B cell (primary cell): ENCODE data around the gene CNTNAP2. TPM values are rescaled to one million over a fixed set of nuclear protein-coding genes. Genes with fewer than 3 reads are reported as not detected.

Source experiments
- ATAC-seq: fragments of 200-7000 bp; cut with Tn5 transposase; one replicate; pipeline ENCODE4 v1.10.0; 2021; ENCODE audit warnings: low read depth, mild to moderate bottlenecking, moderate number of reproducible peaks, moderate library complexity
- CTCF ChIA-PET: fragments of 350-600 bp; sonication (Branson Sonifier 250); formaldehyde crosslinking; loops from one replicate; lab custom pipeline; 2021; ENCODE audit warnings: antibody characterized with exemption, inconsistent platforms; lab: Charles Lee
- POLR2A ChIA-PET: fragments of 350-600 bp; sonication (Branson Sonifier 250); formaldehyde crosslinking; loops from one replicate; lab custom pipeline; 2021; ENCODE audit warnings: antibody characterized with exemption; lab: Charles Lee
- DNase-seq: peaks from one replicate; pipeline ENCODE4 v3.0.0; 2013
- H2AFZ ChIP-seq: 2 replicates; pipeline ENCODE4 v1.6.1; 2012; ENCODE audit warnings: mild to moderate bottlenecking, low read depth, low read length; ENCODE audit not compliant: insufficient read depth, poor library complexity, severe bottlenecking
- H3K27ac ChIP-seq, 2 donors: 1 replicate in 1 of 2; 2 replicates in 1 of 2; pipeline ENCODE4 v1.5.1; 2012 to 2013; ENCODE audit warnings: low read length in 2 of 2, mild to moderate bottlenecking in 2 of 2, moderate library complexity in 1 of 2
- H3K27me3 ChIP-seq, 4 experiments: fragments of 200-600 bp in 1 of 4; sonication (generic) in 1 of 4; replicated peaks in 1 of 4; 1 replicate in 2 of 4; 2 replicates in 2 of 4; pipeline versions ENCODE4 v1.6.1 to v1.7.0; 2013 to 2016; ENCODE audit warnings: low read length in 3 of 4, mild to moderate bottlenecking in 2 of 4, mixed read lengths in 1 of 4, moderate library complexity in 1 of 4; ENCODE audit not compliant: insufficient read depth in 4 of 4, control insufficient read depth in 3 of 4; ENCODE audit errors: control extremely low read depth in 1 of 4
- H3K36me3 ChIP-seq, 2 experiments: replicated peaks in 1 of 2; 1 replicate in 1 of 2; 2 replicates in 1 of 2; pipeline versions ENCODE4 v1.6.1 to v1.7.1; 2013; ENCODE audit warnings: low read length in 1 of 2; ENCODE audit not compliant: insufficient read depth in 2 of 2, control insufficient read depth in 1 of 2; ENCODE audit errors: control extremely low read depth in 1 of 2, extremely low read depth in 1 of 2
- H3K4me1 ChIP-seq, 2 donors: fragments of 200-600 bp in 1 of 2; sonication (generic) in 1 of 2; 1 replicate in 1 of 2; 2 replicates in 1 of 2; pipeline versions ENCODE4 v1.5.1 to v1.6.1; 2013 to 2017; ENCODE audit warnings: low read length in 2 of 2; ENCODE audit not compliant: control insufficient read depth in 2 of 2, insufficient read depth in 2 of 2
- H3K4me2 ChIP-seq: replicated peaks from 2 replicates; pipeline ENCODE3; 2012; ENCODE audit warnings: mild to moderate bottlenecking, low read depth, low read length; ENCODE audit not compliant: poor library complexity, severe bottlenecking
- H3K4me3 ChIP-seq, 5 experiments: fragments of 200-600 bp in 1 of 5; sonication (generic) in 1 of 5; 1 replicate in 3 of 5; 2 replicates in 2 of 5; pipeline versions ENCODE4 v1.5.1 to v1.7.0; 2011 to 2016; ENCODE audit warnings: low read length in 4 of 5, mild to moderate bottlenecking in 4 of 5, low read depth in 2 of 5, control low read depth in 1 of 5, moderate library complexity in 1 of 5; ENCODE audit not compliant: insufficient read depth in 1 of 5; ENCODE audit errors: control extremely low read depth in 1 of 5, extremely low read depth in 1 of 5
- H3K79me2 ChIP-seq: fragments of 200-600 bp; sonication (generic); one replicate; pipeline ENCODE4 v1.6.0; 2016; ENCODE audit warnings: low read length; ENCODE audit not compliant: control insufficient read depth, insufficient read depth
- H3K9ac ChIP-seq: fragments of 200-600 bp; sonication (generic); 2 replicates; pipeline ENCODE4 v1.6.1; 2017; ENCODE audit warnings: mild to moderate bottlenecking, low read length, moderate library complexity
- H3K9me3 ChIP-seq, 3 donors: one replicate each; pipeline versions ENCODE4 v1.6.1 to v1.7.1; 2013; ENCODE audit warnings: low read length in 2 of 3; ENCODE audit not compliant: control insufficient read depth in 2 of 3, insufficient read depth in 1 of 3; ENCODE audit errors: control extremely low read depth in 1 of 3
- H4K20me1 ChIP-seq: 2 replicates; pipeline ENCODE4 v1.6.0; 2012; ENCODE audit warnings: mild to moderate bottlenecking, low read length; ENCODE audit not compliant: insufficient read depth, control insufficient read depth, poor library complexity, severe bottlenecking
- H3K27ac Mint-ChIP-seq: one replicate; pipeline ENCODE4 v1.8.0; 2021; ENCODE audit warnings: mixed read lengths
- H3K27me3 Mint-ChIP-seq: one replicate; pipeline ENCODE4 v1.8.0; 2021; ENCODE audit warnings: mixed read lengths
- H3K4me1 Mint-ChIP-seq: one replicate; pipeline ENCODE4 v1.8.0; 2021; ENCODE audit warnings: mixed read lengths
- H3K4me3 Mint-ChIP-seq: one replicate; pipeline ENCODE4 v1.8.0; 2021; ENCODE audit warnings: mixed read lengths
- H3K9me3 Mint-ChIP-seq: one replicate; pipeline ENCODE4 v1.8.0; 2022; ENCODE audit warnings: mixed read lengths; ENCODE audit not compliant: insufficient read depth
- EZH2 ChIP-seq: IDR thresholded peaks from 2 replicates; pipeline ENCODE4 v1.6.1; 2012; ENCODE audit warnings: borderline replicate concordance, low read depth, mild to moderate bottlenecking, moderate library complexity, low read length; ENCODE audit not compliant: insufficient read depth, poor library complexity, severe bottlenecking
- WGBS: methylation state at CpG from one replicate; pipeline ENCODE4 v1.1.5; 2013; ENCODE audit warnings: missing lambda C conversion rate; ENCODE audit not compliant: insufficient coverage; 5-methylcytosine and 5-hydroxymethylcytosine counted together
- intact Hi-C: fragments of 100-400 bp; cut with micrococcal nuclease; formaldehyde crosslinking; loops from one replicate; pipeline ENCODE4 v1.10.0; 2022
- polyA plus RNA-seq: library from polyadenylated mRNA; depleted of rRNA; stranded (reverse); fragments of >200 nt; gene quantifications from 2 replicates; pipeline ENCODE4 v1.2.3, GENCODE V29; 2012
- total RNA-seq, 2 donors: library from RNA; stranded (reverse); fragments of 120-200 nt in 1 of 2; gene quantifications; 1 replicate in 1 of 2; 2 replicates in 1 of 2; pipeline versions ENCODE4 v1.2.3 to v1.2.4, GENCODE V29; 2013 to 2022
- TF ChIP-seq, protein P1 (sequence below): fragments of 200-600 bp; IDR thresholded peaks from one replicate; pipeline ENCODE4 v1.8.0; 2022; ENCODE audit warnings: antibody characterized with exemption, mild to moderate bottlenecking

CNTNAP2 gene
- total and polyA plus RNA-seq, 2 donors (not counting 1 experiment from before 2014, with no cell fraction given) = 7.4 to 16.6 TPM

DNA sequence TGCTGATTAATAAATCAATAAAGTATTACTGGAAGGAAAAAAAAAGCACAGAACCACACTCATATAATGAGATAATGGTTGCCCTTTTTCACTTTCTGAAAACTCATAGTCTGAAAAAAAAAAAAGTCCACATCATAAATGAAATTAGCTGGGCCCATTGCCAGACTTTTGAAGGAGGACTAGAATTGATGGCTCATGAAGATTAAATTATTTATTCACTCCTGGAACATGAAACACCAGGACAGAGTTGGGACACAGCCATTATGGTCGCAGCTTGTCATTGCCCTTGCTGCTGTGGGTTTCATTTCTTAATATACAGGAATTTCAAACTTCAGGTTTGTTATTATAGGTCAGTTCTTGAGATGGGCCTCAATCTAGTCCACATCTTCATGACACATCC, 91.9 kb downstream of the CNTNAP2 start:
- no peak overlapping the region for H3K9ac ChIP-seq
- no peak for TF ChIP-seq EZH2
- TF ChIP-seq, protein P1, sequence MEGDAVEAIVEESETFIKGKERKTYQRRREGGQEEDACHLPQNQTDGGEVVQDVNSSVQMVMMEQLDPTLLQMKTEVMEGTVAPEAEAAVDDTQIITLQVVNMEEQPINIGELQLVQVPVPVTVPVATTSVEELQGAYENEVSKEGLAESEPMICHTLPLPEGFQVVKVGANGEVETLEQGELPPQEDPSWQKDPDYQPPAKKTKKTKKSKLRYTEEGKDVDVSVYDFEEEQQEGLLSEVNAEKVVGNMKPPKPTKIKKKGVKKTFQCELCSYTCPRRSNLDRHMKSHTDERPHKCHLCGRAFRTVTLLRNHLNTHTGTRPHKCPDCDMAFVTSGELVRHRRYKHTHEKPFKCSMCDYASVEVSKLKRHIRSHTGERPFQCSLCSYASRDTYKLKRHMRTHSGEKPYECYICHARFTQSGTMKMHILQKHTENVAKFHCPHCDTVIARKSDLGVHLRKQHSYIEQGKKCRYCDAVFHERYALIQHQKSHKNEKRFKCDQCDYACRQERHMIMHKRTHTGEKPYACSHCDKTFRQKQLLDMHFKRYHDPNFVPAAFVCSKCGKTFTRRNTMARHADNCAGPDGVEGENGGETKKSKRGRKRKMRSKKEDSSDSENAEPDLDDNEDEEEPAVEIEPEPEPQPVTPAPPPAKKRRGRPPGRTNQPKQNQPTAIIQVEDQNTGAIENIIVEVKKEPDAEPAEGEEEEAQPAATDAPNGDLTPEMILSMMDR = no peak
- no peaks in the 10 kb centered on the region for H3K27me3 Mint-ChIP-seq
- H3K27ac ChIP-seq = no peak overlapping the region
- ATAC-seq (no peak), DNase-seq (no peak)
- WGBS = no CpG with 5 or more reads among the region's 1 CpG
- H3K79me2 ChIP-seq = no peaks in the 10 kb centered on the region
- ChIA-PET CTCF (no interaction called here), POLR2A (no interaction called here)
- no peaks in the 10 kb centered on the region for H3K9me3 ChIP-seq
- no peak overlapping the region for H3K4me3 ChIP-seq
- H3K4me2 ChIP-seq = no peak overlapping the region
- intact Hi-C loops = no loop called here
- no peaks in the 10 kb centered on the region for H3K27me3 ChIP-seq
- peaks cover 2% of the 10 kb centered on the region for H3K9me3 Mint-ChIP-seq
- H2AFZ ChIP-seq = no peak overlapping the region
- H4K20me1 ChIP-seq = no peaks in the 10 kb centered on the region
- no peaks in the 10 kb centered on the region for H3K4me1 Mint-ChIP-seq
- no peak overlapping the region for H3K4me3 Mint-ChIP-seq
- no peaks in the 10 kb centered on the region for H3K36me3 ChIP-seq
- H3K27ac Mint-ChIP-seq = no peak overlapping the region
- H3K4me1 ChIP-seq = no peaks in the 10 kb centered on the region

- H3K4me3 ChIP-seq = no peak overlapping the region
- H2AFZ ChIP-seq = no peak overlapping the region
- no peak overlapping the region for H3K9ac ChIP-seq
- no peaks in the 10 kb centered on the region for H3K4me1 ChIP-seq
- H3K27ac ChIP-seq = no peak overlapping the region
- intact Hi-C loops = no loop called here
- Mint-ChIP-seq H3K4me3 (no peak overlapping the region), H3K4me1 (no peaks in the 10 kb centered on the region), H3K27me3 (no peaks in the 10 kb centered on the region), H3K9me3 (peaks cover 3% of the 10 kb centered on the region), H3K27ac (no peak overlapping the region)
- no peaks in the 10 kb centered on the region for H4K20me1 ChIP-seq
- H3K79me2 ChIP-seq = no peaks in the 10 kb centered on the region
- DNase-seq = no peak
- ATAC-seq = no peak
- CTCF ChIA-PET = no interaction called here
- H3K4me2 ChIP-seq = no peak overlapping the region
- WGBS = 83% methylated on average over 2 of the region's 4 CpGs
- no peaks in the 10 kb centered on the region for H3K27me3 ChIP-seq
- no peak for TF ChIP-seq EZH2
- TF ChIP-seq, protein P1 = no peak
- POLR2A ChIA-PET = no interaction called here
- H3K9me3 ChIP-seq = no peaks in the 10 kb centered on the region
- no peaks in the 10 kb centered on the region for H3K36me3 ChIP-seq
Observed at GRCh38 chr7:146214842-146215241, 98.2 kb downstream of the CNTNAP2 start.
